PC-3 (cell line): ENCODE results near the gene PCDHB10. TPM values are rescaled to one million over a fixed set of nuclear protein-coding genes. Genes with fewer than 3 reads are reported as not detected.
"Not testable (repeated sequence)": the region's sequence is repeated elsewhere in the genome, so short reads cannot be mapped to it uniquely, and the experiment has no call there.

ENCODE experiments used
- ATAC-seq: fragments of 200-7000 bp; cut with Tn5 transposase; 2 replicates; pipeline ENCODE4 v1.9.1; 2020; ENCODE audit warnings: mild to moderate bottlenecking, moderate library complexity
- BruUV-seq: library from RNA; stranded (reverse); fragments of 400-500 nt; replicated peaks from 2 replicates; lab custom pipeline; 2021; lab: Mats Ljungman, UMichigan
- CTCF ChIA-PET: fragments of 300-600 bp; sonication (Branson Sonifier 250); formaldehyde crosslinking; loops from one replicate; lab custom pipeline; 2022; ENCODE audit warnings: antibody characterized with exemption; lab: Charles Lee
- POLR2A ChIA-PET: fragments of 300-600 bp; sonication (Branson Sonifier 250); formaldehyde crosslinking; loops from one replicate; lab custom pipeline; 2022; ENCODE audit warnings: antibody characterized with exemption; ENCODE audit not compliant: unreplicated experiment; lab: Charles Lee
- DNase-seq: peaks from one replicate; pipeline ENCODE4 v3.0.0-alpha.2; 2015
- H2AFZ ChIP-seq: fragments of 300-600 bp; sonication (generic); 2 replicates; pipeline ENCODE4 v1.6.0; 2016; ENCODE audit warnings: antibody characterized with exemption, low read length
- H3F3A ChIP-seq: fragments of 300-600 bp; sonication (generic); one replicate; pipeline ENCODE4 v1.6.0; 2017; ENCODE audit warnings: antibody characterized with exemption, low read length, control low read depth, mild to moderate bottlenecking; ENCODE audit not compliant: unreplicated experiment
- H3K27ac ChIP-seq: fragments of 300-600 bp; sonication (generic); 2 replicates; pipeline ENCODE4 v1.5.1; 2016; ENCODE audit warnings: mild to moderate bottlenecking, low read length
- H3K27me3 ChIP-seq: fragments of 300-600 bp; sonication (generic); 2 replicates; pipeline ENCODE4 v1.6.1; 2016; ENCODE audit warnings: low read length, mixed read lengths
- H3K36me3 ChIP-seq: fragments of 300-600 bp; sonication (generic); 2 replicates; pipeline ENCODE4 v1.6.1; 2016; ENCODE audit warnings: low read depth, mixed run types, low read length, mixed read lengths
- H3K4me1 ChIP-seq: fragments of 300-600 bp; sonication (generic); 2 replicates; pipeline ENCODE4 v1.5.1; 2016; ENCODE audit warnings: low read length; ENCODE audit not compliant: insufficient read depth
- H3K4me2 ChIP-seq: fragments of 300-600 bp; sonication (generic); 2 replicates; pipeline ENCODE4 v1.6.0; 2016; ENCODE audit warnings: low read length
- H3K4me3 ChIP-seq: fragments of 300-600 bp; sonication (generic); 2 replicates; pipeline ENCODE4 v1.5.1; 2016; ENCODE audit warnings: mild to moderate bottlenecking, low read length, mixed read lengths
- H3K79me2 ChIP-seq: fragments of 300-600 bp; sonication (generic); 2 replicates; pipeline ENCODE4 v1.6.1; 2017; ENCODE audit warnings: low read length, mixed read lengths
- H3K9ac ChIP-seq: fragments of 300-600 bp; sonication (generic); 2 replicates; pipeline ENCODE4 v1.6.0; 2016; ENCODE audit warnings: mild to moderate bottlenecking, low read length
- H3K9me2 ChIP-seq: fragments of 300-600 bp; sonication (generic); replicated peaks from 2 replicates; pipeline ENCODE4 v1.6.1; 2016; ENCODE audit warnings: mixed run types, low read length, mixed read lengths
- H3K9me3 ChIP-seq: fragments of 300-600 bp; sonication (generic); 2 replicates; pipeline ENCODE4 v1.6.1; 2016; ENCODE audit warnings: low read length, mixed read lengths
- H4K20me1 ChIP-seq: fragments of 300-600 bp; sonication (generic); 2 replicates; pipeline ENCODE4 v1.6.1; 2016; ENCODE audit warnings: low read length, mixed read lengths
- CTCF ChIP-seq: fragments of 300-600 bp; sonication (generic); conservative IDR thresholded peaks from 2 replicates; pipeline ENCODE4 v1.5.1; 2017; ENCODE audit warnings: antibody characterized with exemption, low read depth, mild to moderate bottlenecking, low read length
- EZH2 ChIP-seq: fragments of 300-600 bp; sonication (generic); IDR thresholded peaks from one replicate; pipeline ENCODE4 v1.6.1; 2017; ENCODE audit warnings: antibody characterized with exemption, mild to moderate bottlenecking, low read length; ENCODE audit not compliant: unreplicated experiment
- EZH2phosphoT487 ChIP-seq: fragments of 300-600 bp; sonication (generic); IDR thresholded peaks from 2 replicates; pipeline ENCODE4 v1.6.1; 2018; ENCODE audit warnings: mild to moderate bottlenecking, antibody characterized with exemption, low read length, borderline replicate concordance
- intact Hi-C: fragments of 100-400 bp; cut with micrococcal nuclease; formaldehyde crosslinking; loops from 2 replicates; pipeline ENCODE4 v1.9.0; 2023
- total RNA-seq: library from RNA; depleted of rRNA; stranded (reverse); fragments of >200 nt; gene quantifications from 2 replicates; pipeline ENCODE4 v1.2.3, GENCODE V29; 2014

PCDHB10 gene
- total RNA-seq, 1 experiment from 2014 or later: 0.33 TPM

GRCh38 chr5:141179371-141179770, 12.8 kb upstream of the PCDHB10 start:
- BruUV-seq, H3K4me2 ChIP-seq, H3K4me1 ChIP-seq, intact Hi-C loops, H3K27ac ChIP-seq, H3K4me3 ChIP-seq, H3F3A ChIP-seq, CTCF ChIA-PET, H3K27me3 ChIP-seq, H3K9ac ChIP-seq, H3K79me2 ChIP-seq, H3K9me2 ChIP-seq, H2AFZ ChIP-seq, ATAC-seq, H4K20me1 ChIP-seq, DNase-seq, H3K36me3 ChIP-seq, POLR2A ChIA-PET: not testable (repeated sequence)
- H3K9me3 ChIP-seq: peaks cover 12% of the 10 kb centered on the region

GRCh38 chr5:141179876-141180275, 12.3 kb upstream of the PCDHB10 start:
- intact Hi-C loops: not testable (repeated sequence)

GRCh38 chr5:141180313-141180712, 11.8 kb upstream of the PCDHB10 start:
- intact Hi-C loops: no loop called here
- no peaks in the 10 kb centered on the region for H4K20me1 ChIP-seq
- no peaks in the 10 kb centered on the region for H3K4me1 ChIP-seq
- ChIA-PET CTCF (no interaction called here), POLR2A (no interaction called here)
- H3K4me3 ChIP-seq: no peak overlapping the region
- H3K9me3 ChIP-seq: peaks cover 12% of the 10 kb centered on the region
- no peak overlapping the region for H3K9ac ChIP-seq
- no TSS peak for BruUV-seq
- no peaks in the 10 kb centered on the region for H3K27me3 ChIP-seq
- no peaks in the 10 kb centered on the region for H3K36me3 ChIP-seq
- no peak overlapping the region for H3K27ac ChIP-seq
- H2AFZ ChIP-seq: no peak overlapping the region
- no peaks in the 10 kb centered on the region for H3F3A ChIP-seq
- H3K9me2 ChIP-seq: no peaks in the 10 kb centered on the region
- no peak overlapping the region for H3K4me2 ChIP-seq
- H3K79me2 ChIP-seq: no peaks in the 10 kb centered on the region
- ATAC-seq (no peak), DNase-seq (no peak)
- TF ChIP-seq EZH2phosphoT487: no peak
- TF ChIP-seq CTCF: no peak
- no peak for TF ChIP-seq EZH2

More at GRCh38 chr5:141179876-141180275, 12.3 kb upstream of the PCDHB10 start:
- H3K36me3 ChIP-seq, BruUV-seq, H3K79me2 ChIP-seq, H4K20me1 ChIP-seq, H3K27ac ChIP-seq, H3K4me3 ChIP-seq, POLR2A ChIA-PET, H3K9me2 ChIP-seq, H3K9ac ChIP-seq, H2AFZ ChIP-seq, CTCF ChIA-PET, ATAC-seq, H3K4me1 ChIP-seq, DNase-seq, H3K4me2 ChIP-seq, H3K27me3 ChIP-seq, H3F3A ChIP-seq: not testable (repeated sequence)
- H3K9me3 ChIP-seq: peaks cover 12% of the 10 kb centered on the region

- Histone ChIP-seq H3K27ac (no peak within 1 kb of the TSS), H4K20me1 (no peaks in the 10 kb centered on the region), H2AFZ (no peak within 1 kb of the TSS), H3K36me3 (peaks cover 3% of the 10 kb centered on the region; the same call in 1 of the 2 replicates), H3K4me2 (no peak within 1 kb of the TSS), H3K79me2 (no peaks in the 10 kb centered on the region), H3K4me1 (no peaks in the 10 kb centered on the region), H3K4me3 (no peak within 1 kb of the TSS), H3K9ac (no peak within 1 kb of the TSS), H3K9me3 (peaks cover 2% of the 10 kb centered on the region; the same call in 1 of the 2 replicates), H3F3A (no peaks in the 10 kb centered on the region), H3K27me3 (no peaks in the 10 kb centered on the region), H3K9me2 (no peaks in the 10 kb centered on the region)
- intact Hi-C loops: no loop called here
- ChIA-PET CTCF (no interaction called here), POLR2A (interaction anchor here (0.6 kb wide), 1 partner anchor 24 kb away, joined by 3 read pairs; no protein-coding TSS in a partner anchor)
- ATAC-seq: no peak
- no TSS peak for BruUV-seq
- TF ChIP-seq EZH2phosphoT487 (no peak), CTCF (no peak), EZH2 (no peak)
- DNase-seq: no peak
Measured at GRCh38 chr5:141182248-141182647, 9.9 kb upstream of the PCDHB10 start, which contains the start of gene PCDHB16. Gene PCDHB16, plus strand, starts transcription at chr5:141182387. Its CDS starts 173 bp downstream, at chr5:141182560.

GRCh38 chr5:141184117-141184855, 7.9 kb upstream of the PCDHB10 start:
- H4K20me1 ChIP-seq, ATAC-seq, DNase-seq, H3K79me2 ChIP-seq, CTCF ChIA-PET, intact Hi-C loops, H3K4me2 ChIP-seq, H3F3A ChIP-seq, BruUV-seq, H3K4me3 ChIP-seq, H3K27me3 ChIP-seq, H3K27ac ChIP-seq, H2AFZ ChIP-seq, H3K9me2 ChIP-seq, H3K4me1 ChIP-seq, H3K9me3 ChIP-seq, H3K9ac ChIP-seq, POLR2A ChIA-PET, H3K36me3 ChIP-seq: not testable (repeated sequence)
